Keratinocyte (primary cell): ENCODE measurements around the gene HSPA8. TPM values are rescaled to one million over a fixed set of nuclear protein-coding genes. Genes with fewer than 3 reads are reported as not detected.

ENCODE experiments used
- DNase-seq: peaks from one replicate; pipeline ENCODE4 v3.0.0-alpha.2; 2011; ENCODE audit warnings: low read depth, missing footprints, low spot score
- FAIRE-seq: peaks from 2 replicates; lab custom pipeline; 2011; peaks lifted over from hg19 to GRCh38; lab: Jason Lieb, UNC
- H2AFZ ChIP-seq: 2 replicates; pipeline ENCODE4 v1.6.0; 2012; ENCODE audit warnings: low read length, control low read depth, inconsistent platforms; ENCODE audit not compliant: control insufficient read depth
- H3K27ac ChIP-seq: 2 replicates; pipeline ENCODE4 v1.5.1; 2011; ENCODE audit warnings: low read length; ENCODE audit not compliant: control insufficient read depth, insufficient read depth
- H3K27me3 ChIP-seq: 3 replicates; pipeline ENCODE4 v1.6.0; 2011; ENCODE audit warnings: low read length; ENCODE audit not compliant: control insufficient read depth, insufficient read depth; ENCODE audit errors: extremely low read depth
- H3K36me3 ChIP-seq, 2 experiments: 2 replicates in 1 of 2; 3 replicates in 1 of 2; pipeline ENCODE4 v1.5.1; 2011; ENCODE audit warnings: low read length in 2 of 2, mild to moderate bottlenecking in 1 of 2; ENCODE audit not compliant: control insufficient read depth in 2 of 2, insufficient read depth in 2 of 2; ENCODE audit errors: extremely low read depth in 1 of 2
- H3K4me1 ChIP-seq: 3 replicates; pipeline ENCODE4 v1.5.1; 2011; ENCODE audit warnings: low read length; ENCODE audit not compliant: control insufficient read depth, insufficient read depth; ENCODE audit errors: extremely low read depth
- H3K4me2 ChIP-seq: 3 replicates; pipeline ENCODE4 v1.6.0; 2011; ENCODE audit warnings: low read depth, low read length; ENCODE audit not compliant: control insufficient read depth, insufficient read depth; ENCODE audit errors: extremely low read depth
- H3K4me3 ChIP-seq, 3 experiments: fragments of 200-600 bp in 1 of 3; sonication (generic) in 1 of 3; 2 replicates in 2 of 3; 3 replicates in 1 of 3; pipeline ENCODE4 v1.5.1; 2011 to 2016; ENCODE audit warnings: low read length in 3 of 3, mild to moderate bottlenecking in 3 of 3, control low read depth in 2 of 3, inconsistent platforms in 1 of 3, low read depth in 1 of 3, mixed read lengths in 1 of 3, mixed run types in 1 of 3, moderate library complexity in 1 of 3; ENCODE audit not compliant: control insufficient read depth in 2 of 3, insufficient read depth in 2 of 3; ENCODE audit errors: extremely low read depth in 1 of 3
- H3K79me2 ChIP-seq: 2 replicates; pipeline ENCODE4 v1.6.0; 2012; ENCODE audit warnings: low read length; ENCODE audit not compliant: control insufficient read depth, insufficient read depth
- H3K9ac ChIP-seq: 3 replicates; pipeline ENCODE4 v1.6.0; 2011; ENCODE audit warnings: low read length; ENCODE audit not compliant: control insufficient read depth, insufficient read depth; ENCODE audit errors: extremely low read depth
- H3K9me1 ChIP-seq: 3 replicates; pipeline ENCODE4 v1.6.0; 2011; ENCODE audit warnings: low read length; ENCODE audit not compliant: control insufficient read depth, insufficient read depth; ENCODE audit errors: extremely low read depth
- H3K9me3 ChIP-seq: 2 replicates; pipeline ENCODE4 v1.5.1; 2012; ENCODE audit warnings: low read depth, low read length; ENCODE audit not compliant: control insufficient read depth
- H4K20me1 ChIP-seq: 3 replicates; pipeline ENCODE4 v1.6.0; 2011; ENCODE audit warnings: low read length; ENCODE audit not compliant: control insufficient read depth, insufficient read depth; ENCODE audit errors: extremely low read depth
- CTCF ChIP-seq, 3 experiments: IDR thresholded peaks in 1 of 3; conservative IDR thresholded peaks in 1 of 3; optimal IDR thresholded peaks in 1 of 3; 2 replicates in 2 of 3; 3 replicates in 1 of 3; pipeline versions ENCODE3 to v1.5.1; 2011; ENCODE audit warnings: low read length in 3 of 3, mild to moderate bottlenecking in 3 of 3, moderate library complexity in 2 of 3, control low read depth in 1 of 3, inconsistent platforms in 1 of 3; ENCODE audit not compliant: insufficient read depth in 2 of 3; ENCODE audit errors: extremely low read depth in 1 of 3
- EZH2 ChIP-seq: IDR thresholded peaks from one replicate; pipeline ENCODE4 v1.6.1; 2012; ENCODE audit warnings: inconsistent platforms, mild to moderate bottlenecking, low read length, moderate library complexity
- dilution Hi-C: fragments of 300-500 bp; cut with MboI; formaldehyde crosslinking; loops from one replicate; pipeline ENCODE4 v1.7.0; 2020; ENCODE audit warnings: low sequenced_read_pairs; ENCODE audit not compliant: extremely low pct_ligation_motif_present
- polyA plus RNA-seq, 5 experiments: library from polyadenylated mRNA; depleted of rRNA in 3 of 5; stranded (reverse) in 3 of 5; stranded (forward) in 1 of 5; unstranded in 1 of 5; fragments of >200 nt; gene quantifications; 1 replicate in 1 of 5; 2 replicates in 3 of 5; 3 replicates in 1 of 5; pipeline versions ENCODE4 v1.2.1 to v1.2.3, GENCODE V29; 2011 to 2012; ENCODE audit warnings: missing spikeins in 2 of 5, low read depth in 1 of 5, low replicate concordance in 1 of 5

The HSPA8 gene
- polyA plus RNA-seq, 1 donor (not counting 4 experiments of a cell fraction or from before 2014, with no cell fraction given), result 3,207 TPM

- no peak overlapping the region for H3K9ac ChIP-seq
- H3K79me2 ChIP-seq, result no peaks in the 10 kb centered on the region
- FAIRE-seq, result no peak
- no peaks in the 10 kb centered on the region for H3K9me3 ChIP-seq
- H3K4me1 ChIP-seq, result no peaks in the 10 kb centered on the region
- peaks cover 18 to 21% of the 10 kb centered on the region in 2 experiments for H3K36me3 ChIP-seq
- peaks cover 22% of the 10 kb centered on the region for H4K20me1 ChIP-seq
- H3K4me3 ChIP-seq, result no peak overlapping the region
- H3K27ac ChIP-seq, result no peak overlapping the region
- H3K27me3 ChIP-seq, result no peaks in the 10 kb centered on the region
- no peak overlapping the region for H3K4me2 ChIP-seq
- no peak for DNase-seq
- no peak for TF ChIP-seq CTCF (optimal IDR thresholded peaks at IDR 0.05 in 1 of 3, IDR thresholded peaks at IDR 0.05 in 1 of 3, conservative IDR thresholded peaks at IDR 0.05 in 1 of 3; ENCODE audit: extremely low read depth in 1 of 3, insufficient read depth in 2 of 3, low read length in 3 of 3)
- TF ChIP-seq EZH2, result no peak
- dilution Hi-C loops, result no loop called here
- no peaks in the 10 kb centered on the region for H3K9me1 ChIP-seq
- H2AFZ ChIP-seq, result no peak overlapping the region
Measured at GRCh38 chr11:123052901-123053721, 8.8 kb downstream of the HSPA8 start.

GRCh38 chr11:123051634-123052033, 10.3 kb downstream of the HSPA8 start:
- dilution Hi-C loops, result no loop called here
- no peaks in the 10 kb centered on the region for H3K9me3 ChIP-seq
- DNase-seq (no peak), FAIRE-seq (no peak)
- no peak overlapping the region for H3K9ac ChIP-seq
- no peaks in the 10 kb centered on the region for H3K27me3 ChIP-seq
- no peak for TF ChIP-seq EZH2
- H2AFZ ChIP-seq, result no peak overlapping the region
- no peaks in the 10 kb centered on the region for H3K79me2 ChIP-seq
- peaks cover 6 to 9% of the 10 kb centered on the region in 2 experiments for H3K36me3 ChIP-seq
- H3K27ac ChIP-seq, result no peak overlapping the region
- no peak overlapping the region for H3K4me3 ChIP-seq
- no peak overlapping the region for H3K4me2 ChIP-seq
- no peaks in the 10 kb centered on the region for H3K9me1 ChIP-seq
- H4K20me1 ChIP-seq, result peaks cover 16% of the 10 kb centered on the region
- no peaks in the 10 kb centered on the region for H3K4me1 ChIP-seq
